NB4 (cell line): ENCODE data around the gene EPAS1.

Experiments used
- POLR2A ChIP-seq: IDR thresholded peaks from 2 replicates; pipeline ENCODE4 v1.6.1; 2011; ENCODE audit warnings: mild to moderate bottlenecking; ENCODE audit not compliant: insufficient read length; ENCODE audit errors: extremely low read depth
- TF ChIP-seq, protein P1 (sequence below): IDR thresholded peaks from one replicate; pipeline ENCODE4 v1.5.1; 2012; ENCODE audit warnings: low read depth, low read length

DNA sequence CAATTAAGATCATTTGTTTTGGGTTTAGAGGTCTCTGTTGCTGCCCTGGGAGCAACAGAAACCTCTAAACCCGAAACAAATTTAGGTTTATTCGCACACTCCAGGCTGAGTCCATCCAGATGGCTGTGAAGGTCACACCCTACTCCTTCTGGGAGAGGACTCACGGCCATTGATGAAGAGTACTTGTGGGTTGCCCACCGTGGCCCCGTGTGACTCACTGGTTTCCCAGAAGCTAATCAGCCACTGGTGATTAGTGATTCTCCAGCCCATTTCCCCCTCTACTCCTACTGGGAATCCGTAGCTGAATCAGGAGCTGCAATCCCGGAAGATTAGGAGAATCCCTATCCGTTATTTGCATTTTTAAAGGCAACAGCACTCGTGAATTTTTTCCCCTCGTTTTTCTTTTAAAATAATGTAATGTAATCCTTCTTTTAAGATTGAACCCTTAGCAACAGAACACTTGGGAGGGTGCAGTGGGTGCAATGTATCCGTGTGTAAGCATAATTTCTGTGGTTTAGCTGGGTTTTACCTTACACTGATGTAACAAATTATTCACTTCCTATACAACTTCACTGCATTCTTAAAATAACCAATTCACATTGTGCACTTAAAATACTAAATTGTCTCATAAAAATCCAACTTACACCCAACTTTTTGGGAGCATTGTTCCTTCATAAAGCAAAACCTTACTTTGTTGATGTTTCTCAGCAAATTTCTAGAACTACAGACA, 27.5 kb upstream of the EPAS1 start:
- TF ChIP-seq, protein P1, sequence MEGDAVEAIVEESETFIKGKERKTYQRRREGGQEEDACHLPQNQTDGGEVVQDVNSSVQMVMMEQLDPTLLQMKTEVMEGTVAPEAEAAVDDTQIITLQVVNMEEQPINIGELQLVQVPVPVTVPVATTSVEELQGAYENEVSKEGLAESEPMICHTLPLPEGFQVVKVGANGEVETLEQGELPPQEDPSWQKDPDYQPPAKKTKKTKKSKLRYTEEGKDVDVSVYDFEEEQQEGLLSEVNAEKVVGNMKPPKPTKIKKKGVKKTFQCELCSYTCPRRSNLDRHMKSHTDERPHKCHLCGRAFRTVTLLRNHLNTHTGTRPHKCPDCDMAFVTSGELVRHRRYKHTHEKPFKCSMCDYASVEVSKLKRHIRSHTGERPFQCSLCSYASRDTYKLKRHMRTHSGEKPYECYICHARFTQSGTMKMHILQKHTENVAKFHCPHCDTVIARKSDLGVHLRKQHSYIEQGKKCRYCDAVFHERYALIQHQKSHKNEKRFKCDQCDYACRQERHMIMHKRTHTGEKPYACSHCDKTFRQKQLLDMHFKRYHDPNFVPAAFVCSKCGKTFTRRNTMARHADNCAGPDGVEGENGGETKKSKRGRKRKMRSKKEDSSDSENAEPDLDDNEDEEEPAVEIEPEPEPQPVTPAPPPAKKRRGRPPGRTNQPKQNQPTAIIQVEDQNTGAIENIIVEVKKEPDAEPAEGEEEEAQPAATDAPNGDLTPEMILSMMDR, result no peak
- TF ChIP-seq POLR2A, result no peak
